KG1 (cell line): ENCODE results near the gene ZBTB46.

Source experiments
- DNase-seq: peaks from one replicate; lab custom pipeline; 2025; lab: John Stamatoyannopoulos, UW

ZBTB46 gene

GRCh38 chr20:63745961-63746731 is 84.9 kb downstream of the ZBTB46 start:
- DNase-seq, result no peak

GRCh38 chr20:63745424-63745805 is 85.6 kb downstream of the ZBTB46 start:
- DNase-seq, result no peak

- no peak for DNase-seq
Observed at GRCh38 chr20:63744574-63745423, 86.3 kb downstream of the ZBTB46 start.

- DNase-seq, result no peak
Observed at GRCh38 chr20:63744158-63744557, 86.9 kb downstream of the ZBTB46 start.

GRCh38 chr20:63743210-63743970 is 87.7 kb downstream of the ZBTB46 start:
- DNase-seq, result no peak

GRCh38 chr20:63742381-63743024 is 88.6 kb downstream of the ZBTB46 start:
- no peak for DNase-seq

GRCh38 chr20:63741676-63742380 is 89.2 kb downstream of the ZBTB46 start:
- no peak for DNase-seq

- DNase-seq, result no peak
Observed at GRCh38 chr20:63741354-63741675, 89.7 kb downstream of the ZBTB46 start.

GRCh38 chr20:63740627-63741353 is 90.3 kb downstream of the ZBTB46 start:
- DNase-seq, result no peak

GRCh38 chr20:63740070-63740626 is 90.9 kb downstream of the ZBTB46 start:
- no peak for DNase-seq

GRCh38 chr20:63739130-63740069 is 91.7 kb downstream of the ZBTB46 start, which contains the start of gene SLC2A4RG:
Gene SLC2A4RG, plus strand, starts transcription at chr20:63739776. Its CDS starts 137 bp downstream, at chr20:63739913.
- DNase-seq, result no peak

GRCh38 chr20:63738687-63739129 is 92.4 kb downstream of the ZBTB46 start:
- no peak for DNase-seq

GRCh38 chr20:63737945-63738686 is 92.9 kb downstream of the ZBTB46 start:
- DNase-seq, result no peak

- DNase-seq, result no peak
Observed at GRCh38 chr20:63737695-63737944, 93.4 kb downstream of the ZBTB46 start.

GRCh38 chr20:63736893-63737694 is 94.0 kb downstream of the ZBTB46 start:
- no peak for DNase-seq

- no peak for DNase-seq
Observed at GRCh38 chr20:63735859-63736718, 95.0 kb downstream of the ZBTB46 start, which contains the start of gene LIME1. Gene LIME1, plus strand, starts transcription at chr20:63736664. Its CDS starts 886 bp downstream, at chr20:63737550.
